Mesodermal cell (in vitro differentiated cells): ENCODE results near the gene FAM13A.
"Not testable (repeated sequence)": the region's sequence is repeated elsewhere in the genome, so short reads cannot be mapped to it uniquely, and the experiment has no call there.

Experiments used
- H3K27ac ChIP-seq: 2 replicates; pipeline ENCODE4 v1.7.0; 2013; ENCODE audit warnings: mild to moderate bottlenecking, low read depth, low read length, moderate library complexity; ENCODE audit not compliant: severe bottlenecking
- H3K36me3 ChIP-seq: 2 replicates; pipeline ENCODE4 v1.7.1; 2013; ENCODE audit warnings: mild to moderate bottlenecking, low read length, moderate library complexity; ENCODE audit not compliant: control insufficient read depth, insufficient read depth
- H3K4me1 ChIP-seq: one replicate; pipeline ENCODE4 v1.7.1; 2013; ENCODE audit warnings: mild to moderate bottlenecking, low read length; ENCODE audit not compliant: insufficient read depth, control insufficient read depth, poor library complexity, severe bottlenecking
- H3K4me3 ChIP-seq: 2 replicates; pipeline ENCODE4 v1.7.0; 2013; ENCODE audit warnings: low read length, control low read depth, mild to moderate bottlenecking; ENCODE audit not compliant: insufficient read depth, poor library complexity, severe bottlenecking; ENCODE audit errors: extremely low read depth
- H3K9me3 ChIP-seq: 2 replicates; pipeline ENCODE4 v1.7.1; 2013; ENCODE audit warnings: mild to moderate bottlenecking, low read length, moderate library complexity; ENCODE audit not compliant: control insufficient read depth
- WGBS, 2 experiments: methylation state at CpG; one replicate each; pipeline ENCODE4 v1.1.5; 2013; ENCODE audit warnings: missing lambda C conversion rate in 2 of 2; ENCODE audit not compliant: insufficient coverage in 2 of 2; 5-methylcytosine and 5-hydroxymethylcytosine counted together

FAM13A gene

GRCh38 chr4:88999392-88999930 lies 57.5 kb downstream of the FAM13A start:
- Histone ChIP-seq H3K36me3 (peaks cover 6% of the 10 kb centered on the region), H3K9me3 (no peaks in the 10 kb centered on the region), H3K4me3 (no peak overlapping the region), H3K27ac (no peak overlapping the region), H3K4me1 (peaks cover 8% of the 10 kb centered on the region)
- no CpG with 5 or more reads among the region's 2 CpGs for WGBS, 2 experiments

GRCh38 chr4:88998891-88999290 lies 58.1 kb downstream of the FAM13A start:
- Histone ChIP-seq H3K27ac (no peak overlapping the region), H3K4me1 (peaks cover 8% of the 10 kb centered on the region), H3K4me3 (no peak overlapping the region), H3K9me3 (no peaks in the 10 kb centered on the region), H3K36me3 (peaks cover 6% of the 10 kb centered on the region)
- no CpG with 5 or more reads among the region's 3 CpGs for WGBS, 2 experiments

DNA sequence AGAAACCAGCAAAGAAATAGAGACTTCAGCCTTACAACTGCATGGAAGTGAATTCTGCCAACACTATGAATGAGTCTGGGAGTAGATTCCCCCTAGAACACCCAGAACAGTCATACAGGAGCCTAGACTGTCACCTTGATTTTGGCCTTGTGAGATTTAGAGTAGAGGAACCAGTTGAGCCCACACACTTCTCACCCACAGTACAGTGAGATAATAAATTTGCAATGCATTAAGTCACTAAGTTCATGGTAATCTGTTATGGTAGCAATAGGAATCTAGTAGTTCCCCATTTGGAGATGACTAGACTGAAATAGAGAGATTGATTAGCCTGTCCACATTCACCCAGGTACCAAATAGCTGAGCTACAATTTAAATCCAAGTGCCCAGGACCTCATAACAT lies 59.0 kb downstream of the FAM13A start:
- H3K36me3 ChIP-seq, result peaks cover 6% of the 10 kb centered on the region
- no peak overlapping the region for H3K27ac ChIP-seq
- no peak overlapping the region for H3K4me3 ChIP-seq
- no peaks in the 10 kb centered on the region for H3K9me3 ChIP-seq
- peaks cover 8% of the 10 kb centered on the region for H3K4me1 ChIP-seq

GRCh38 chr4:88995874-88996273 lies 61.1 kb downstream of the FAM13A start:
- 85 to 86% methylated on average over 1 of the region's 1 CpG for WGBS, 2 experiments
- Histone ChIP-seq H3K4me1 (peaks cover 11% of the 10 kb centered on the region), H3K36me3 (peaks cover 6% of the 10 kb centered on the region), H3K27ac (no peak overlapping the region), H3K9me3 (no peaks in the 10 kb centered on the region), H3K4me3 (no peak overlapping the region)

DNA sequence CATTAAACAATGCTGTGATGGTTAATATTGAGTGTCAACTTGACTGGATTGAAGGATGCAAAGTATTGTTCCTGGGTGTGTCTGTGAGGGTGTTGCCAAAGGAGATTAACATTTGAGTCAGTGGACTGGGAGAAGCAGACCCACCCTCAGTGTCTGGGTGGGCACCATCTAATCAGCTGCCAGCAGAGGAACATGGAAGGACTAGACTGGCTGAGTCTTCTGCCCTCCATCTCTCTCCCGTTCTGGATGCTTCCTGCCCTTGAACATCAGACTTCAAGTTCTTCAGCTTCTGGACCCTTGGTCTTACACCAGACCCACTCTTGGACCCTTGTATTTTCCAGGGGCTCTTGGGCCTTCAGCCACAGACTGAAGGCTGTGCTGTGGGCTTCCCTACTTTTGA lies 61.7 kb downstream of the FAM13A start:
- 78 to 90% methylated on average over 1 of the region's 1 CpG for WGBS, 2 experiments
- H3K27ac ChIP-seq, H3K9me3 ChIP-seq, H3K4me3 ChIP-seq, H3K36me3 ChIP-seq: not testable (repeated sequence)
- peaks cover 12% of the 10 kb centered on the region for H3K4me1 ChIP-seq

- Histone ChIP-seq H3K36me3 (peaks cover 9% of the 10 kb centered on the region), H3K4me3 (no peak overlapping the region), H3K27ac (no peak overlapping the region), H3K4me1 (peaks cover 12% of the 10 kb centered on the region), H3K9me3 (no peaks in the 10 kb centered on the region)
- no CpG with 5 or more reads among the region's 2 CpGs for WGBS, 2 experiments
Observed at GRCh38 chr4:88993246-88993645, 63.7 kb downstream of the FAM13A start.

GRCh38 chr4:88991746-88992145 lies 65.2 kb downstream of the FAM13A start:
- H3K9me3 ChIP-seq, result no peaks in the 10 kb centered on the region
- no peak overlapping the region for H3K27ac ChIP-seq
- H3K4me3 ChIP-seq, result no peak overlapping the region

DNA sequence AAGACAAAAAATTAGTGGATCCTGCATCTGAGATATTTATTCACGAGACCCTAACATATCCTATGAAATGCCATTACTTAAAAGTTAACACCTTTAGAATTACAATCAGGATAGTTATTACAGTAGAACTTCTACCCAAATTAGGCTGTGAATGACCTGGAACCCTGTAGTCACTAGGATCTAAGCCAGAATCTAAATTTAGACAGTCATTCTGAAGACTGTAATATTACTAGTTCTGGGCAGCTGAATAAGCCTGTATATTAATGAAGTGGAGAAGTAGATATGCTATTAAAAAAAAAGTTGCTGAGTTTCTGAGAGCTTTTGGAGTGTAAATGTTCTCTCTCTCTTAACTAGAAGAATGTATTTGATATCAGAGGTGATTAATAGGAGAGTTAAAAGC lies 67.0 kb downstream of the FAM13A start:
- peaks cover 12% of the 10 kb centered on the region for H3K4me1 ChIP-seq
- WGBS, 2 experiments, result no CpG with 5 or more reads among the region's 1 CpG

More at GRCh38 chr4:88991746-88992145, 65.2 kb downstream of the FAM13A start:
- Histone ChIP-seq H3K36me3 (peaks cover 9% of the 10 kb centered on the region), H3K4me1 (peaks cover 12% of the 10 kb centered on the region)

DNA sequence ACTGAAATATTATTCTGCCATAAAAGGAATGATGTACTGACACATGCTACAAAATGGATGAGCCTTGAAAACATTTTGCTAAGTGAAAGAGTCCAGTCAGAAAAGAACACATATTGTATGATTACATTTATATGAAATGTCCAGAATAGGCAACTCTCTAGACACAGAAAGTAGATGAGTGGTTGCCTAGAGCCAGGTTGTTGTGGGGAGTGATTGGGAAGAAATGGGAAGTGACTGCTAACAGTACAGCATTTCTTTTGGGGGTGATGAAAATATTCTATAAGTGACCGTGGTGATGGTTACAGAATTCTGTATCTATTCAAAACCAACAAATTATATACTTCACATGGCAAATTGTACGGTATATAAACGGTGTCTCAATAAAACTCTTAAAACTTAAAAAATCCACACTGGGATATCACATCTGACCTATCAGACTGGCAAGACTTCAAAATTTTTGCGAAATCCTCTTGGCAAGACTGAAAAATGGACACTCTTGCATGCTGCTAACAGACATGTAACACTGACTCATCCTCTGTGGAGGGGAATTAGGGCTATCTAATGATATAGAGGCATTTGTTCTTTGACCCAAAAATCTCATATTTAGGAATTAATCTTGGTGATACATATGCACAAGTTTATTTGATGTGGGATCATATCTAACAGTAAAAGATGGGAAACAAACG lies 71.8 kb downstream of the FAM13A start:
- 94 to 100% methylated on average over 2 to 3 of the region's 5 CpGs for WGBS, 2 experiments

More for the DNA sequence above, 67.0 kb downstream of the FAM13A start:
- no peak overlapping the region for H3K27ac ChIP-seq
- H3K36me3 ChIP-seq, result peaks cover 3% of the 10 kb centered on the region
- H3K9me3 ChIP-seq, result no peaks in the 10 kb centered on the region
- H3K4me3 ChIP-seq, result no peak overlapping the region

DNA sequence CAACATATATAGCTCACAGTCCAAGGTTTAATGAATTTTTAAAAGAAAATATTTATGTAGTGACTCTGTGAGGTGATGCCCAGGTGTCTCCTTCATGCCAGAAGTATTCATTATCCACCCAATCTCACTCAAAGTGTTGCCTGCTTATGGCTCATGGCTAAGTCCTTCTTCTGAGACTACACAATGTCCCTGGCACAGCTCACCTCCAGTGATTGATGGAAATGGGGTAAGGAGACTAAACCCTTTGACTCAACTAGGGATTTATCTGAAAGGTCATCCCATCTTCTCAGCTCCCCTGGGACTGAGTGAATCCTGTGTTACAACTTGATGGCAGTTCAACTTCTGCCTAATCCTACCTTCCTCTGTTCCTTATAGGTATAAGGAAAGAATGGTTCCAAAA lies 74.2 kb downstream of the FAM13A start:
- Histone ChIP-seq H3K4me1 (no peaks in the 10 kb centered on the region), H3K9me3 (no peaks in the 10 kb centered on the region), H3K36me3 (no peaks in the 10 kb centered on the region), H3K4me3 (no peak overlapping the region), H3K27ac (no peak overlapping the region)

More for the DNA sequence above, 71.8 kb downstream of the FAM13A start:
- H3K4me1 ChIP-seq, result no peaks in the 10 kb centered on the region
- peaks cover 3% of the 10 kb centered on the region for H3K36me3 ChIP-seq
- no peak overlapping the region for H3K4me3 ChIP-seq
- no peak overlapping the region for H3K27ac ChIP-seq
- H3K9me3 ChIP-seq, result no peaks in the 10 kb centered on the region

DNA sequence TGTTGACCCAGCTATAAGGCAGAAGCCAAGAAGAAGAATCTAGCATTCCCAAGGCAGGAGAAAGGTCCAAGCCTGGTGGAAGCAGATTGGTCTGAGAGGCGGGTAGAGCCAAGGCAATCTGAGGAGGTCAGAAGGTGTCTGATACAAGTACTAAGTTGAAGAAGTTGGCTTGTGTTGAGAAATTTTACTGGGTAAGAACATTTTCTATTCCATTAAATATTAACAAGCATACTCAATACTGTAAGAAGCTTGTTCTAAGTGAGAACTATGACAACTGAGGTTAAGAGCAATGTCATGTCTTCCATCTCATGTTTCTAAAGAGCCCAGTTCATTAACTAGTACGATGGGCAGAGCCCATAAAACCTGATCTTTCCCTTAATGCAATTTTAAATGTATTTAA lies 75.0 kb downstream of the FAM13A start:
- Histone ChIP-seq H3K4me3 (no peak overlapping the region), H3K27ac (no peak overlapping the region), H3K36me3 (no peaks in the 10 kb centered on the region), H3K4me1 (no peaks in the 10 kb centered on the region), H3K9me3 (no peaks in the 10 kb centered on the region)
- WGBS, 2 experiments, result no CpG with 5 or more reads among the region's 2 CpGs
